GM13976 (cell line): Measurements from ENCODE around the gene EHF.

ENCODE experiments used
- DNase-seq: peaks from one replicate; pipeline ENCODE4 v3.0.0; 2012; ENCODE audit warnings: low spot score
- in situ Hi-C: fragments of 300-500 bp; cut with MboI; formaldehyde crosslinking; loops from one replicate; pipeline ENCODE4 v1.12.0; 2022; ENCODE audit warnings: low sequenced_read_pairs, mixed read lengths, inconsistent platforms; ENCODE audit not compliant: unreplicated experiment
- TF ChIP-seq, protein P1 (sequence below): IDR thresholded peaks from 2 replicates; pipeline ENCODE4 v1.5.1; 2012; ENCODE audit warnings: borderline replicate concordance, mild to moderate bottlenecking; ENCODE audit not compliant: insufficient read depth; ENCODE audit errors: extremely low read depth, missing control alignments, control extremely low read depth

Gene EHF

DNA sequence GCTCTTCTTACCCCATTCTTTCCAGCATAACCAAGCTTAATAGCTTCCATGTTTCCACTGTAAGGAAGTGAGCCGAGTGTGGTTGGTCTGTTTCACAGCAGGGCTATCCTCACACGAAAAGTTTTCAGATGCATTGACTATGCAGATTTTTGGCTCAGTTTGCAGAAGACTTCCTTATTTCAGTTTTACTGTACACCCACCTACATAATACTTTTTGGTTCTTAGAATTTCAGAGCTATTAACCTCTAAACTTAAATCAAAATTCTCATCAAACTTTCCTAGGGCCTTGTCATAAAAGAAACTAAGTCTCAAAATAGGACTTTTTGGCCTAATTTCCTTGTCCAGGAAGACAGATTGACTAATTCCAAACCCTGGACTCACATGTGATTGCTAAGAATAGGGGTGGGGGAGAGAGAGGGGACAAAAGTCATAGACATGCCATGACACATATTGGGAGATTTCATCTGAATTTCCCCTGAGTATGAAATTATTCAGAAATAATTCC lies 7.3 kb upstream of the EHF start:
- in situ Hi-C loops = no loop called here
- TF ChIP-seq, protein P1, sequence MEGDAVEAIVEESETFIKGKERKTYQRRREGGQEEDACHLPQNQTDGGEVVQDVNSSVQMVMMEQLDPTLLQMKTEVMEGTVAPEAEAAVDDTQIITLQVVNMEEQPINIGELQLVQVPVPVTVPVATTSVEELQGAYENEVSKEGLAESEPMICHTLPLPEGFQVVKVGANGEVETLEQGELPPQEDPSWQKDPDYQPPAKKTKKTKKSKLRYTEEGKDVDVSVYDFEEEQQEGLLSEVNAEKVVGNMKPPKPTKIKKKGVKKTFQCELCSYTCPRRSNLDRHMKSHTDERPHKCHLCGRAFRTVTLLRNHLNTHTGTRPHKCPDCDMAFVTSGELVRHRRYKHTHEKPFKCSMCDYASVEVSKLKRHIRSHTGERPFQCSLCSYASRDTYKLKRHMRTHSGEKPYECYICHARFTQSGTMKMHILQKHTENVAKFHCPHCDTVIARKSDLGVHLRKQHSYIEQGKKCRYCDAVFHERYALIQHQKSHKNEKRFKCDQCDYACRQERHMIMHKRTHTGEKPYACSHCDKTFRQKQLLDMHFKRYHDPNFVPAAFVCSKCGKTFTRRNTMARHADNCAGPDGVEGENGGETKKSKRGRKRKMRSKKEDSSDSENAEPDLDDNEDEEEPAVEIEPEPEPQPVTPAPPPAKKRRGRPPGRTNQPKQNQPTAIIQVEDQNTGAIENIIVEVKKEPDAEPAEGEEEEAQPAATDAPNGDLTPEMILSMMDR = no peak
- DNase-seq = peak; percentile 49

DNA sequence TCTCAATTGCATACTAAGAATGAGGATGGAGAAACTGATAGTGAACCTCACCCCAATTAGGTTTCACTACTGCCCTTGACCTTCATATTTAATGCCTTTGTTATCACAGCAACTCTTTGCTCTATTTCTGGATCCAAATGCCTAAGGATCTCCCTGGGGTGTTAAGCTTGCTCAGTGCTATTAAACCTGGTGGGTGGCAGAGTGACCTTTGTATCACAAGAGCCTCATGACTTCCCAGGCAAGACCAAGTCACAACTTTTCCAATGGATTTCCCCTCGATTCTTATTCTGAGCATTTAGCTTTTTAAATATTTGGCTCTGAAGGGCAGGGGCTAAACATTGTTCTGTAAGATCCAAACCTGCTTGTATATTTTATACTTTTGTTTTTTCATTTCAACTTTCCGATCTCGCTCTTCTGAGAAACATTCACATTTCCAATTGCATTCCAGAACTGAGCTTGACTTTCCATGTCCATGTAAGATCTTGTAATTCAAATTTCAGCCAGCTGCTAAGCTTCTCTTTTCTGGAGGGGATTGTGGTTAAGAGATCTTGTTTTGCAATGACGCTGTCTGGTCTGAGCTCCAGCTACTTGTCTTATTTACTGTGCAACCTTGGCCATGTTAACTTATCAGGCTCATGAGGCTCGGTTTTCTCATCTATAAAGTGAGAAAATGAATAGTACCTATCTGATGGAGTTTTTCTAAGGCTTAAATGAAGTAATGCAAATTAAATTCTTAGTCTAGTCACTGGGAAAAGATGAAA lies 6.4 kb upstream of the EHF start:
- no peak for DNase-seq
- in situ Hi-C loops = no loop called here
- TF ChIP-seq, protein P1 = no peak

DNA sequence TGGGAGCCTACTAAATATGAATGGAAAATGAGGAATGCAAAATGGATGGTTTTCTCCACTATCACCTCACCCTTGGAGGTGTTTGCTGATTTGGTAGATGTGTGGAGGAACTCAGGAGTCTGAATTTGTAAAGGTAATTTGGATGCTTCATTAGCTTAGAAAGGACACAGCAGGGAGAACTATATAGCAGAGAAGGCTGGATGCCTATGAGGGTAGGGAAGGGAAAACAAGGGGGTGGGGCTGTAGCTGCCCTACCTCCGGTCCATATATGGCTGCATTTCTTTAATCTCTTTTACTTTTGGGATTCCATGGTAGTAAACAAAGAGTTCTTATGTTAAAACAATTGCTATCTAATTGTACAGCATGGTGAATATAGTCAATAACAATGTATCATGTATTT lies 4.8 kb upstream of the EHF start:
- TF ChIP-seq, protein P1 = no peak
- in situ Hi-C loops = no loop called here
- no peak for DNase-seq

DNA sequence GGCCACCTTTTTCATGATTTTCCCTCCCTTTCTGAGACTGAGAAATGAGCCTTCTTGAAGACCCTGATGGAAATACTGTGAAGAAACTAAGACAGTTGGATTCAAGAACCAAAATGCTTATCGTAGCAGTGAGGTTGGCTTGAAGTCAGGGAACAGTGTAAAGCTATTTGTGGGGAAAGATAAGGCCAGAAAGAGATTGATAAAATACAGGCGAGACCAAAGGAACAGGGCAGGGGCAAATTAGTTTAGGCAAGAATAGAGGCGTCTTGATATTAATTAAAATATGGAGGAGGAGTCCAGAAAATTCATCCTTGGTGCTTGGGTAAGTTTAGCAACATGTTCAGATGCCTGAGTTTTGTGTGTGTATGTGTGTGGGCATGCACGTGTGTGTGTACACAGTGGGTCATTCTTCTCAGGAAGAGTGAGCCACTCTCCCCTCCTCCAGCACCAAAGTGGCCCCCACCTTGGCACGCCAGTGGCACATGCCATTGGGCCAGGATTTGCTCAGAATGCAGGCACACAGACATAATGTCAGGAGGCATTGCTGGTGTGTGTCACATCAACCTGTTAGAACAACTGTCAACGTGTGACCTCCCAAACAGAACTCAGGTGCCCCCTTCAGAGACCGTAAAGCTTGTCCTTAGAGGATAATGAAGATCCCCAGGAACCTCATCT lies 3.9 kb upstream of the EHF start:
- in situ Hi-C loops = no loop called here
- TF ChIP-seq, protein P1 = no peak
- DNase-seq = no peak

DNA sequence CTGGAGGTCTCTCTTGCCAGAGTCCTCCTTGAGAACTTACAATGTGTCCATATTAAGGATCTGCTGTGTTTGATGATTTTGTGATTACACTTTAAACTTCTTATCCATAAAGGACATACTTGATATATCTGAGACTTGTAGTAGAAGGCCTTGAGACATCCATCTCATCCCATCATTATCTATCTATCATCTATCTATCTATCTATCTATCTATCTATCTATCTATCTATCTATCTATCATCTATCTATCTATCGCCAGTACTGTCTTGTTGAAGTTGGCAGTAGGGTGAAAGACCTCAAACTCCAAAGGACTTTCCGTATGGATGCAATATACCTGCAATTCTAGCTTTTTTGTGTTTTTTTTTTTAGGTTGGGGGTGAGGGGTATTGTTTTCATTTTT lies 2.5 kb upstream of the EHF start:
- TF ChIP-seq, protein P1 = no peak
- DNase-seq = no peak
- in situ Hi-C loops = no loop called here

DNA sequence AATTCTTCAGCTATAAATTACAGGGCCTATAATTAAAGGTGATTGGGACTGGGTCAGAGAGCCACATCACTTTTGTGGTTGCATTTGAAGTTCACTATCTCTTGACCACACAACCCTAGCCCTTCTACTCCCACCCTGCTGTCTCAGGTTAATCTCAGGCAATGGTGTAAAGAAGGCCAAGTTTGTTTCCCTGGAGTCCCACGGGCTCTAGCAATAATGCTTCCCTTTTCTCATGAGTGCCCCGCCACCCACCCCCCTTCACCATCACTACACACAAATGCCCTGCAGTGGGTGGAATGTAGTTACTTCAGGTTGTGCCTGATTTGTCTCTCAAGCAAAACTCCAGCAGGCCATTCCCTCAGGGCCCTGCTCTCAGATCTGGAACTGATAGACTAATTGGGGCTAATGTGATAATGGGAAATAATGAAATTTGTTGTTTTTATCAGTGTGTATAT lies 1.8 kb upstream of the EHF start:
- TF ChIP-seq, protein P1 = no peak
- no peak for DNase-seq
- in situ Hi-C loops = no loop called here

DNA sequence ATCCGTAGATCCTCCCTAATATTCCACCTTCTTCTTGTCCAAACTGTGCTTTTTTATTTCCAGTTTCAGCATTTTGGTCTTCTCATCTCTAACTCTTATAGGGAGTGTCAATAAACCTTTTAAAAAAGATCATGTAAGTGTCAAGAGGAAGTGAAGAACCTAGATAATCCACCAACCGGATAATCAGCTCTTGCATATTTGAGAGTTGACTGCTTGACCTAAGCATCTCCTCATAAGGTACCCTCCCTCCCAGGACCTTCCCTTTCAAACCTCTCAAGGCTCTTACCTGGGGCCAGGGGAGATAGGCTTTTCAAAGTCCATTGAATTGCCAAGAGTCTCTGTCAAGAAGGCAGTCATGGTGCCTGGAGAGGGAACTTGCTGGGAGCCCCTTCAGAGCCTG lies 691 bp upstream of the EHF start:
- DNase-seq = no peak
- in situ Hi-C loops = no loop called here
- TF ChIP-seq, protein P1 = no peak
